NCI-H2081 treated with DMSO at 0.1 percent for 48 hours (cell line): ENCODE results near the gene ALKBH5.

Experiments used
- DNase-seq: peaks from one replicate; lab custom pipeline; 2025; lab: John Stamatoyannopoulos, UW

The ALKBH5 gene

GRCh38 chr17:18183334-18184142 lies at the start of gene ALKBH5:
TSS of gene ALKBH5 (plus strand) at chr17:18183828. CDS start at chr17:18184244, 416 bp downstream.
- peak; percentile 93 for DNase-seq

- DNase-seq: no peak
Observed at GRCh38 chr17:18136357-18136756, 47.3 kb upstream of the ALKBH5 start.

DNA sequence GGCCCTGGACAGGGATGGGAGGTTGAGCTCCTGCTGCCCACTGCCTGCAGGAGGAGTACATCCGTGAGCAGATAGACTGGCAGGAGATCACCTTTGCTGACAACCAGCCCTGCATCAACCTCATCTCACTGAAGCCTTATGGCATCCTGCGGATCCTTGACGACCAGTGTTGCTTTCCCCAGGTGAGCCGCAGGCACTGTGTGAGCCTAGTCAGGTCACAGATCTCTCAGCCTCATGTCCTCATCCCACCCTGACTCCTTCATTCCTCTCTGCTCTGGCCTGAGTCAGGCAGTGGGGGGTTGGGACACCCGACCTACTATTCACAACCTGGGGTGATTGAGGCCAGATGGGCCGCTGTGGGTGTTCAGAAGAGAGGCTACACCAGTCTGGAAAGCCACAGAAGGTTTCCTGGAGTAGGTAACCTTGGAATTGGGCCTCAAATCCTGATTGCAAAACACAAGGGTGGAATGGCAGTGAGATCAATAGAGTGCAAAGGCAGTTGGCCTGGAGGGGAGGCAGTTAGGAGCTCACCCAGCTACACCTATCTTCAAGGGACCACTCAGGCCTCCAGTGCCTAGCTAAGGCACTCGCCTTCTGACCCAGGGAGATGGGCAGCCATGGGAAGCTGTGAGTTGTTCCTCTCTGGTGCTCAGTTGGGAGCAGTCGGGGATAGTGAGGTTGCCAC lies 45.4 kb upstream of the ALKBH5 start:
- DNase-seq: no peak

- DNase-seq: no peak
Observed at GRCh38 chr17:18139092-18139491, 44.5 kb upstream of the ALKBH5 start.

DNA sequence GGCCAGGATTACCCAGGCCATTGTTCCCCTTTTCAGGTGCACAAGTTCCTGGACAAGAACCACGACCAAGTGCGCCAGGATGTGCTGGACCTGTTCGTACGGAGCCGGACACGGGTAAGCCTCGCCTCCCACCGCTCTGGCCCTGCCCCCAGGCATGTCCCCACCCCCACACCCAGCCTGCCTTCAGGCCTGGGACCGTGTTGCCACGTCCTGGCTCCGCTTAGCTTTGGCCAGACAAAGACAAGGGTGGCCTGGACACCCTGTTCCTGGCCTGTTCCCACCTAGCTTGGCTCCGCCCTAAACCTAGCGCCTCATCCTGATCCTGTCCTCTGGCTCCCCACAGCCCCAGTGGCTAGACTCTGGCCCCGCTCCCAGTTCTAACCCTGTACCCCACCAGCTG lies 44.1 kb upstream of the ALKBH5 start:
- no peak for DNase-seq

GRCh38 chr17:18139949-18140348 lies 43.7 kb upstream of the ALKBH5 start:
- DNase-seq: no peak

GRCh38 chr17:18140648-18141047 lies 43.0 kb upstream of the ALKBH5 start:
- DNase-seq: no peak

DNA sequence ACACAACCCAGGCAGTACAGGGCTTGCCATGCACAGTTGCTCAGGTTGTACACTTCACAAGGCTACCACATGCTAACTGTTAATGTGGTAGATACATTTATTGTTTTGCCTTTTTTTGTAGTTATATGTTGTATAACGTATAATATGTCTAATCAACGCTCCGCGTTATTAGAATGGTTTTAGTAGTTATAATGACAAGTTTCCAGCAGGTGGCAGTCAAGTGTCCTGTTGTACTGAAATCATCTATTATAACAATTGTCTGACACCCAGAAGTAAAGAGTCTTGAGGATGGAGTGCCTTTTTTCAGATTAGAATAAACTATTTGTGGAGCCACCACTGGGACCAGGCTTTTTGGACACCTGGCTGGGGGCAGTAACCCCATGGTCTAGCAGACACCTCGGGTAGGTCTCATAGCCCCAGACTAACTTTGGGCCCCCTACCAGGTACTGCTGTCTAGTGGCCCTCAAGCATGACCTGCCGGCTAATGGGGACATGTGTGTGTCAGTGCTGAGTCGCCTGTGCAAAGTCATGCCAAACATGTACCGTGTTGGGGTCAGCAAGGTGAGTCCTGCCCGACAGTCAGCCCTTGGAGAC lies 42.3 kb upstream of the ALKBH5 start:
- DNase-seq: no peak

- DNase-seq: no peak
Observed at GRCh38 chr17:18142417-18142816, 41.2 kb upstream of the ALKBH5 start.

DNA sequence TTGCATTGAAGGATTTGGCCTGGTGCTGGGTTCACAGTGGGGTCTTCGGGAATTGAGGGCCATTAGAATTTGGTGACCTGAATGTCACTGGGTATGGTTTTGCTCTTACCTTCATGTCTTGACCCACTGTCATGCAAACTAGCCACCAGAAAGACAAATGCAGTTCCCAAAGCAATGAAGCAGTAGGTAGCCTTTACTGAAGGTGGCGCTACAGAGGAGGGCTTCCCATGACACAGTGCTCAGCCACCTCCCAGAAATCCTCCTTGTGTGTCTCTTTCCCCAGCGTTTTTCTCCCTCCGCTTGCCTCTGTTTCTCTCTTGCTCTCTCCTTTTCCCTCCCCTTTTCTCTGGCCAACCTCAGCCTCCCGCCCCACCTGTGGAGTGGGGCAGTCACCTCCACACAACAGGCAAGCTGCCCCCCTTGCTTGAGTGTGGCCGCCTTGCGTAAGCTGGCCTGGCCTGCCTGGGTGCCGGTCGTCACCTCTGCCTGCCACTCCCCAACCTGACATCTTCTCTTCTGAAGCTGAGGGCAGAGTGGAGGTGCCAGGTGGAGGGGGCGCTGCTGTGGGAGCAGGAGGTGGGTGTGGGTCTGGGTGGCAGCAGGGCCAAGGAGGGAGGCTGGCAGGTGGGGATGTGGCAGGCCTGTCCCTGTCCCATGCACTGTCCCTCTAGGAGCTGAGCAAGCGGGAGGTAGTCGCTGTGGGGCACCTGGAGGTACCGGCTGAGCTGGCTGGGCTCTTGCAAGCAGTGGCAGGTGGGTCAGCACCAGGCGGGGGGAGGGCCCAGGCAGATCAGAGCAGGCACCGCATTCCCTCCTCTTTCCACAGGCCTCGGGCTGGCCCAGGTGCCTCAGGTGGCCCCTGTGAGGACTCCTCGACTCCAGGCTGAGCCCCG lies 40.3 kb upstream of the ALKBH5 start:
- DNase-seq: no peak

- DNase-seq: no peak
Observed at GRCh38 chr17:18144261-18144660, 39.4 kb upstream of the ALKBH5 start.

DNA sequence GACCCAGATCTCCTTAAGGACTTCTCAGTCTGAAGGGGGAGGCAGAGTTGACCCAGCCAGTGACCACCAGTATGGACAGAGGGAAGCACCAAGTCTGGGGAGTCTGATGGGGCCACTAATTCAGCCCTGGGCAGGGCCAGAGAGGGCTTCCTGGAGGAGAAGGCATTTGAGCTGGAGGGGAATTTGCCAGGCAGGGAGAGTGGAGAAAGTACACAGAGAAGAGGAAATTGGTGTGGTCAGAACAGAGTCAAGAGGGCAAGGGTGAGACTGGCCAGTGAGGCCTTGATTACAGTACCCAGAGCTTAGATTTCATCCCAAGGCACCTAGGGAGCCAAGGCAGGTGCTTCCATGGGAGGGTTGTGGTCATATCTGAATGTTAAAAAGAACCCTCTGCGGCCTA lies 38.8 kb upstream of the ALKBH5 start:
- no peak for DNase-seq

- DNase-seq: no peak
Observed at GRCh38 chr17:18145811-18146210, 37.8 kb upstream of the ALKBH5 start.

DNA sequence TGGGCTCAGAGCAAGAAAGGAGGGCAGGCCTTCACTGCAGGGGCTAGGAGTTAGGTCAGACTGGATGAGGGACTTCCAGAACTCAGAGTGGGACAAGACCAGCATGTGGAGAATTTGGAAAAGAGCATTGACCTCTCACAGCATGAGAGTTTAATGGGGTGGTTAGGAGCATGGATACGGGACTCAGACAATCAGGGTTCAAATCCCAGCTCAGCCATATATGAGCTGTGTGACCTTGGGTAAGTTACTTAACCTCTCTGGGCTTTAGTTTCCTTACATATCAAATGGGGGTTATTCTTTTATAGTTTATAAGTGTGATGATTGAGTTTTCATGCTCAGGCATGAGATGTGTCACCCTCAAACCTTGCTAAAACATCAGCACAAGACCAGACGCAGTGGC lies 37.4 kb upstream of the ALKBH5 start:
- DNase-seq: no peak

DNA sequence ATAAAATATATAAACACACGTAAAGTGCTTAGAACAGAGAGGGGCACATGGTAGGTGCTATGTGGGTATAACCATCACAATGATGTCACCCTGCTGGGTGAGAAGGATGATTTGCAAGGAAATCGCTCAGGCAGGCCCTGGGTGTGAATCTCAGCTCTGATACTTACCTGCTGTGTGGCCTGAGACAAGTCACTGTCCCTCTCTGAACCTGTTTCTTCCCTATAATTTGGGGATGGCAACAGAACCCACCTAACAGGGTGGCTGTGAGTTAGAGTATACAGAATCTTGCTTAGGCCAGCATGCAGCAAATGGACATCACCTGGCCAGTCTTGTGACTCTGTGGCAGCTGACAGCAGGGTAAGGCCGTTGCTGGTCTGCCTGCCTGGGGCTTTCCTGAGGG lies 36.6 kb upstream of the ALKBH5 start:
- no peak for DNase-seq

GRCh38 chr17:18148586-18148985 lies 35.0 kb upstream of the ALKBH5 start:
- no peak for DNase-seq

DNA sequence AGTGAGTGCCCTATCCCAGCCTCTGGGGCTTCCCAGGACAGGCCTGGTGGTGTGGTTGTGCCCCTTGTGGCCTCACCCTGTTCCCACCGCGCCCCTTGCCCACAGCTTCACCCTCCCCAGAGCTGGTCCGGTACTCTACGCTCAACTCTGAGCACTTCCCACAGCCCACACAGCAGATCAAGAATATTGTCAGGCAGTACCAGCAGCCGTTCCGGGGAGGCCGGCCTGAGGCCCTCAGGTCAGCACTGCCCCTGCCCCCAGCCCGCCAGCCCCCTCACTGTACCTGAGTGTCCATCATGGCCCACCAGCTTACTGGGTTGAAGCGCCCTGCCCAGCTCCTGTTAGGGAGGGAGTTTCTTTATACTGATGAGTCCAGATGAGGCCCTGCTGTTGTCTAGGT lies 32.3 kb upstream of the ALKBH5 start:
- DNase-seq: no peak

DNA sequence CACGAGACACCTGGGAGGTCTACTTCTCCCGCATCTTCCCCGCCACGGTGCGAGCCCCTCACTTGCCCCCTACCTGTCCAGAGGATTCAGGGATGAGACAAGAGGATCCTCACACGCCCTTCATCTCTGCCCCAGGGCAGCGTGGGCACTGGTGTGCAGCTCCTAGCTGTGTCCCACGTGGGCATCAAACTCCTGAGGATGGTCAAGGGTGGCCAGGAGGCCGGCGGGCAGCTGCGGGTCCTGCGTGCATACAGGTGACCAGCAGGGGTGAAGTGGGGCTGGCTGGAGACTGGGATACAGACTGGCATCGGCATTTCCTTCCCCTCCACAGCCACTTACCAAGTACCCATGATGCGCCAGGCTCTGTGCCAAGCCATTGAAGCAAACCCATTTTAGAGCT lies 28.4 kb upstream of the ALKBH5 start:
- DNase-seq: no peak

DNA sequence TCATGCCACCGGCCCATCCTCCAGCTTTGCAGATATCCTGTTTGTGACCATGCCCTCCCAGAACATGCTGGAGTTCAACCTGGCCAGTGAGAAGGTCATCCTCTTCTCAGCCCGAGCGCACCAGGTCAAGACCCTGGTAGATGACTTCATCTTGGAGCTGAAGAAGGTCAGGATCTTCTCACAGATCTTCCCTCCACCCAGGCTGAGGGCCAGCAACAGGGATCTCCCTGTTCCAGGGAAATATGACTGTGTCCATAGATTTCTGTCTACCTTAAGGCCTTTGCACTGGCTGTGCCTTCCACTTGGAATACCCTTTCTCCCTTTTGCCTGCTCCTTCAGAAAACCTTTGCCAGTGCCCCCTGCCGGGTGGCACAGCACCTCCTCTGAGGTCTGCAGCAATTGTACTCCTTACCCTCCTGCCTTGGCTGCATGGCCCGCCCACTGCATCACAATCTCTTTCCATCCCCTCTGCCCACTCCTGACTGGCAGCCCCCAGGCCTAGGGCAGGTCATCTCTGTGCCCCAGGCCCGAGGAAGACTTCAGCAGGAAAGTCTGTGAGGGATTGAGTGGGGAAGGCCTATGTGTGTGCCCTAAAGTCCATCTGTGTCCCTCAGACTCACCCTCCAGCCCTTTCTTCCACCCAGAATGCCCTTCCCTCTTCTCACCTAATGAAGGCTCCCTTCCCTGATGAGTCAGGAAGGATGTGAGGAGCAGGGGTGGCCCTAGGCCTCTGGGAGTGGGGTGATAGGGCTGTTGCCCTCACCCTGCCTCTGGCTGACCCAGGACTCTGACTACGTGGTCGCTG lies 27.3 kb upstream of the ALKBH5 start:
- no peak for DNase-seq

- no peak for DNase-seq
Observed at GRCh38 chr17:18156976-18157280, 26.7 kb upstream of the ALKBH5 start.

DNA sequence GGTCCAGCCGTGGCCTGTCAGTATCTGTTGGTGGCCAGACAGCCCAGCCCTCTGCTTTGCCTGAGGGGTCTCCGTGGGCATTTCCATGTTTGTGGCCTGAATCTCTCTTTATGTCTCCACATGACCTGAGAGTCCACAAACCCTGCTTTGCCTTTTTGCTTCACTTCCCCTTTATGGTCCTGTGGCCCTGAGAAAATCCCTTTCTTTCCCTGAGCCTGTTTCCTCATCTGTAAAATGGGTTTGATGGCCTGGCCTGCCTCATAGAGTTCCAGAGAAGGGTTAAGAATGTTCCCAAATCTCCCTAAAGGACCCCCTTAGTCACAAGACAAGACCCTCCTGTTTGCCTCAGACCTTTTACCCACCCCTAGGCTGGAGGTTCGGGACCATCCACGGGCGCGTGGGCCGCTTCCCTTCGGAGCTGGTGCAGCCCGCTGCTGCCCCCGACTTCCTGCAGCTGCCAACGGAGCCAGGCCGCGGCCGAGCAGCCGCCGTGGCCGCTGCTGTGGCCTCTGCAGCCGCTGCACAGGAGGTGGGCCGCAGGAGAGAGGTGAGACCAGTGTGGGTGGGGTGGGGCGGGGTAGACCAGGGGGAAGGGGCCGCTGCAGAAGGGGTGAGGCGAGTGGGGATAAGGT lies 26.2 kb upstream of the ALKBH5 start:
- DNase-seq: no peak
